ENCODE data around the gene RNF213. TPM values are rescaled to one million over a fixed set of nuclear protein-coding genes. Genes with fewer than 3 reads are reported as not detected.

Gene RNF213
- total RNA-seq, 1 experiment from 2014 or later, result 61.4 TPM

GRCh38 chr17:80317706-80317980 is 57.0 kb downstream of the RNF213 start:
- ChIA-PET POLR2A (no interaction called here), CTCF (interaction anchor here (0.6 kb wide), 1 partner anchor 816 kb away, joined by 3 read pairs; no protein-coding TSS in a partner anchor)
- Mint-ChIP-seq H3K9me3 (ENCODE audit: unreplicated experiment) (no peaks in the 10 kb centered on the region), H3K4me3 (ENCODE audit: unreplicated experiment) (no peak overlapping the region), H3K27me3 (ENCODE audit: insufficient read depth, unreplicated experiment) (no peaks in the 10 kb centered on the region), H3K4me1 (ENCODE audit: low read depth, unreplicated experiment) (no peaks in the 10 kb centered on the region), H3K27ac (ENCODE audit: unreplicated experiment) (no peak overlapping the region), H3K36me3 (ENCODE audit: insufficient read depth, unreplicated experiment) (peaks cover 56% of the 10 kb centered on the region)
- BruUV-seq (replicated peaks), result no TSS peak
- Histone ChIP-seq H3K4me3 (ENCODE audit: low read depth, low read length) (no peak overlapping the region), H3K4me1 (no peaks in the 10 kb centered on the region), H3K9me3 (no peaks in the 10 kb centered on the region), H3K27me3 (replicated peaks; ENCODE audit: control insufficient read depth, insufficient read depth, low read length) (no peaks in the 10 kb centered on the region), H3K36me3 (ENCODE audit: control insufficient read depth, insufficient read depth, low read length) (no peaks in the 10 kb centered on the region)
- intact Hi-C loops (cut with micrococcal nuclease; ENCODE audit: unreplicated experiment), result no loop called here
- DNase-seq, result no peak
- TF ChIP-seq, protein P1, sequence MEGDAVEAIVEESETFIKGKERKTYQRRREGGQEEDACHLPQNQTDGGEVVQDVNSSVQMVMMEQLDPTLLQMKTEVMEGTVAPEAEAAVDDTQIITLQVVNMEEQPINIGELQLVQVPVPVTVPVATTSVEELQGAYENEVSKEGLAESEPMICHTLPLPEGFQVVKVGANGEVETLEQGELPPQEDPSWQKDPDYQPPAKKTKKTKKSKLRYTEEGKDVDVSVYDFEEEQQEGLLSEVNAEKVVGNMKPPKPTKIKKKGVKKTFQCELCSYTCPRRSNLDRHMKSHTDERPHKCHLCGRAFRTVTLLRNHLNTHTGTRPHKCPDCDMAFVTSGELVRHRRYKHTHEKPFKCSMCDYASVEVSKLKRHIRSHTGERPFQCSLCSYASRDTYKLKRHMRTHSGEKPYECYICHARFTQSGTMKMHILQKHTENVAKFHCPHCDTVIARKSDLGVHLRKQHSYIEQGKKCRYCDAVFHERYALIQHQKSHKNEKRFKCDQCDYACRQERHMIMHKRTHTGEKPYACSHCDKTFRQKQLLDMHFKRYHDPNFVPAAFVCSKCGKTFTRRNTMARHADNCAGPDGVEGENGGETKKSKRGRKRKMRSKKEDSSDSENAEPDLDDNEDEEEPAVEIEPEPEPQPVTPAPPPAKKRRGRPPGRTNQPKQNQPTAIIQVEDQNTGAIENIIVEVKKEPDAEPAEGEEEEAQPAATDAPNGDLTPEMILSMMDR (IDR thresholded peaks at IDR 0.05; ENCODE audit: insufficient read depth in 1 of 2, low read depth in 1 of 2, low read length in 1 of 2, severe bottlenecking in 1 of 2, unreplicated experiment in 1 of 2), result no peak

DNA sequence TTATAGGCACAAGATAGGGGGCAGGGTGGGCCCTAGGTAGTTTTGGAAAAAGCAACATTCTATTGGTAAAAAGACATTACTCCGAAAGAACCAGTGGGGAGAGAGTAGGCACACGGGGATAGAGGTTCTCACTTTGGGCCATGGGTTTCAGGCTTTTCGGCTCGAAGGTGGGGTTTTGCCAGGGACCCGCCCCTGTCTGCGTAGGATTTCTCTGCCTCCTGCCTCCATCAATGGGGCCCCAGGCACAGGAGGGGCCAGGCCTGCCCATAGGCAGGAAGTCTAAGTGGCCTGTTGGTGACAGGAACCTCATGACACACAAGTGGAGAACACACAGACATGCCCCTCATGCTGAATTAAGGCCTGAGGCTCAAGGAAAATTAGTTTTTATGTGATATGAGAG is 57.5 kb downstream of the RNF213 start:
- no peaks in the 10 kb centered on the region for H3K27me3 Mint-ChIP-seq (ENCODE audit: insufficient read depth, unreplicated experiment)
- no peak overlapping the region for H3K4me3 Mint-ChIP-seq (ENCODE audit: unreplicated experiment)
- H3K4me1 Mint-ChIP-seq (ENCODE audit: low read depth, unreplicated experiment), result no peaks in the 10 kb centered on the region
- peaks cover 51% of the 10 kb centered on the region for H3K36me3 Mint-ChIP-seq (ENCODE audit: insufficient read depth, unreplicated experiment)
- no peaks in the 10 kb centered on the region for H3K9me3 ChIP-seq
- H3K27me3 ChIP-seq (replicated peaks; ENCODE audit: control insufficient read depth, insufficient read depth, low read length), result no peaks in the 10 kb centered on the region
- no peaks in the 10 kb centered on the region for H3K4me1 ChIP-seq
- H3K4me3 ChIP-seq (ENCODE audit: low read depth, low read length), result no peak overlapping the region
- H3K36me3 ChIP-seq (ENCODE audit: control insufficient read depth, insufficient read depth, low read length), result no peaks in the 10 kb centered on the region
- DNase-seq, result no peak
- POLR2A ChIA-PET, result no interaction called here
- intact Hi-C loops (cut with micrococcal nuclease; ENCODE audit: unreplicated experiment), result no loop called here
- no peaks in the 10 kb centered on the region for H3K9me3 Mint-ChIP-seq (ENCODE audit: unreplicated experiment)
- TF ChIP-seq, protein P1 (IDR thresholded peaks at IDR 0.05; ENCODE audit: insufficient read depth in 1 of 2, low read depth in 1 of 2, low read length in 1 of 2, severe bottlenecking in 1 of 2, unreplicated experiment in 1 of 2), result no peak
- CTCF ChIA-PET, result no interaction called here
- no peak overlapping the region for H3K27ac Mint-ChIP-seq (ENCODE audit: unreplicated experiment)
- no TSS peak for BruUV-seq (replicated peaks)

GRCh38 chr17:80319262-80319998 is 58.8 kb downstream of the RNF213 start:
- Mint-ChIP-seq H3K27me3 (ENCODE audit: insufficient read depth, unreplicated experiment) (no peaks in the 10 kb centered on the region), H3K27ac (ENCODE audit: unreplicated experiment) (no peak overlapping the region), H3K4me3 (ENCODE audit: unreplicated experiment) (no peak overlapping the region), H3K4me1 (ENCODE audit: low read depth, unreplicated experiment) (no peaks in the 10 kb centered on the region), H3K9me3 (ENCODE audit: unreplicated experiment) (no peaks in the 10 kb centered on the region), H3K36me3 (ENCODE audit: insufficient read depth, unreplicated experiment) (peaks cover 55% of the 10 kb centered on the region)
- Histone ChIP-seq H3K4me3 (ENCODE audit: low read depth, low read length) (no peak overlapping the region), H3K27me3 (replicated peaks; ENCODE audit: control insufficient read depth, insufficient read depth, low read length) (no peaks in the 10 kb centered on the region), H3K4me1 (no peaks in the 10 kb centered on the region), H3K9me3 (no peaks in the 10 kb centered on the region), H3K36me3 (ENCODE audit: control insufficient read depth, insufficient read depth, low read length) (no peaks in the 10 kb centered on the region)
- CTCF ChIA-PET, result no interaction called here
- BruUV-seq (replicated peaks), result no TSS peak
- TF ChIP-seq, protein P1 (IDR thresholded peaks at IDR 0.05; ENCODE audit: insufficient read depth in 1 of 2, low read depth in 1 of 2, low read length in 1 of 2, severe bottlenecking in 1 of 2, unreplicated experiment in 1 of 2), result no peak
- intact Hi-C loops (cut with micrococcal nuclease; ENCODE audit: unreplicated experiment), result no loop called here
- no peak for DNase-seq
- POLR2A ChIA-PET, result no interaction called here

Measured in Caco-2 (cell line).